Measurements from ENCODE around the gene GUCY2F.

Gene GUCY2F

GRCh38 chrX:109481986-109482385 is at the start of gene GUCY2F:
TSS of gene GUCY2F (minus strand) at chrX:109482086. CDS start at chrX:109475936, 6,150 bp downstream.
- no peak for DNase-seq (ENCODE audit: low read depth in 2 of 2)

GRCh38 chrX:109519001-109519400 is 37.1 kb upstream of the GUCY2F start:
- no peak for DNase-seq (ENCODE audit: low read depth in 2 of 2)

- DNase-seq (ENCODE audit: low read depth in 2 of 2), result no peak
Observed at GRCh38 chrX:109511113-109511512, 29.2 kb upstream of the GUCY2F start.

- no peak for DNase-seq (ENCODE audit: low read depth in 2 of 2)
Observed at GRCh38 chrX:109508915-109509314, 27.0 kb upstream of the GUCY2F start.

GRCh38 chrX:109501176-109501575 is 19.3 kb upstream of the GUCY2F start:
- DNase-seq (ENCODE audit: low read depth in 2 of 2), result no peak

- DNase-seq (ENCODE audit: low read depth in 2 of 2), result no peak
Observed at GRCh38 chrX:109498434-109498833, 16.5 kb upstream of the GUCY2F start.

- DNase-seq (ENCODE audit: low read depth in 2 of 2), result no peak
Observed at GRCh38 chrX:109489174-109489573, 7.3 kb upstream of the GUCY2F start.

- no peak for DNase-seq (ENCODE audit: low read depth in 2 of 2)
Observed at GRCh38 chrX:109487640-109488039, 5.8 kb upstream of the GUCY2F start.

- DNase-seq (ENCODE audit: low read depth in 2 of 2), result peak in 1 of 2 donors; percentile 15
Observed at GRCh38 chrX:109485470-109486340, 3.8 kb upstream of the GUCY2F start.

- DNase-seq (ENCODE audit: low read depth in 2 of 2), result no peak
Observed at GRCh38 chrX:109484886-109485285, 3.0 kb upstream of the GUCY2F start.

GRCh38 chrX:109475174-109475891 is 6.6 kb downstream of the GUCY2F start:
- DNase-seq (ENCODE audit: low read depth in 2 of 2), result no peak

- no peak for DNase-seq (ENCODE audit: low read depth in 2 of 2)
Observed at GRCh38 chrX:109472939-109473735, 8.7 kb downstream of the GUCY2F start.

GRCh38 chrX:109464231-109464630 is 17.7 kb downstream of the GUCY2F start:
- no peak for DNase-seq (ENCODE audit: low read depth in 2 of 2)

GRCh38 chrX:109463784-109464183 is 18.1 kb downstream of the GUCY2F start:
- no peak for DNase-seq (ENCODE audit: low read depth in 2 of 2)

GRCh38 chrX:109448282-109448938 is 33.5 kb downstream of the GUCY2F start:
- DNase-seq (ENCODE audit: low read depth in 2 of 2), result no peak

- no peak for DNase-seq (ENCODE audit: low read depth in 2 of 2)
Observed at GRCh38 chrX:109441266-109441665, 40.6 kb downstream of the GUCY2F start.

- DNase-seq (ENCODE audit: low read depth in 2 of 2), result no peak
Observed at GRCh38 chrX:109440475-109440874, 41.4 kb downstream of the GUCY2F start.

- no peak for DNase-seq (ENCODE audit: low read depth in 2 of 2)
Observed at GRCh38 chrX:109409181-109409580, 72.7 kb downstream of the GUCY2F start.

GRCh38 chrX:109403922-109404321 is 78.0 kb downstream of the GUCY2F start:
- DNase-seq (ENCODE audit: low read depth in 2 of 2), result no peak

GRCh38 chrX:109399831-109400230 is 82.1 kb downstream of the GUCY2F start:
- no peak for DNase-seq (ENCODE audit: low read depth in 2 of 2)

- DNase-seq (ENCODE audit: low read depth in 2 of 2), result no peak
Observed at GRCh38 chrX:109398833-109399232, 83.1 kb downstream of the GUCY2F start.

- no peak for DNase-seq (ENCODE audit: low read depth in 2 of 2)
Observed at GRCh38 chrX:109398061-109398460, 83.8 kb downstream of the GUCY2F start.
